Measurements from ENCODE around the gene ABCF3. TPM values are rescaled to one million over a fixed set of nuclear protein-coding genes. Genes with fewer than 3 reads are reported as not detected.

ABCF3 gene
- total and polyA plus RNA-seq, 2 of the 13 experiments (the other 11 are each of a cell fraction or from before 2014, with no cell fraction given), result 38.8 to 46.5 TPM

GRCh38 chr3:184241447-184242296 lies 55.7 kb downstream of the ABCF3 start (continued):
- TF ChIP-seq ZNF432 (CRISPR knock-in tag; IDR thresholded peaks at IDR 0.05; ENCODE audit: borderline replicate concordance), result no peak
- TF ChIP-seq CBX5 (CRISPR knock-in tag; IDR thresholded peaks at IDR 0.05; ENCODE audit: borderline replicate concordance), result peak; percentile 96
- peak; percentile 94 for TF ChIP-seq ZNF614 (CRISPR knock-in tag; IDR thresholded peaks at IDR 0.05; ENCODE audit: borderline replicate concordance)
- TF ChIP-seq CSRNP1 (CRISPR knock-in tag; IDR thresholded peaks at IDR 0.05), result peak; percentile 91; the same call in 1 of the 2 replicates
- TF ChIP-seq TARDBP (CRISPR knock-in tag; IDR thresholded peaks at IDR 0.05), result peak; percentile 94
- peak; percentile 95 for TF ChIP-seq ZNF574 (CRISPR knock-in tag; IDR thresholded peaks at IDR 0.05)
- peak; percentile 93 for TF ChIP-seq HINFP (CRISPR knock-in tag; IDR thresholded peaks at IDR 0.05; ENCODE audit: low read depth)
- TF ChIP-seq DBP (CRISPR knock-in tag; IDR thresholded peaks at IDR 0.05; ENCODE audit: not compliant biosample characterization), result peak; percentile 34
- no peak; the same call in 1 of the 2 replicates for TF ChIP-seq ZNF709 (CRISPR knock-in tag; IDR thresholded peaks at IDR 0.05)
- peak; percentile 94 for TF ChIP-seq ZNF552 (CRISPR knock-in tag; IDR thresholded peaks at IDR 0.05; ENCODE audit: borderline replicate concordance)
- peak; percentile 83; the same call in 1 of the 2 replicates for TF ChIP-seq ZNF275 (CRISPR knock-in tag; IDR thresholded peaks at IDR 0.05; ENCODE audit: borderline replicate concordance)
- TF ChIP-seq MED8 (CRISPR knock-in tag; IDR thresholded peaks at IDR 0.05; ENCODE audit: insufficient replicate concordance), result no peak
- peak; percentile 86; the same call in 1 of the 2 replicates for TF ChIP-seq ZNF431 (CRISPR knock-in tag; IDR thresholded peaks at IDR 0.05; ENCODE audit: borderline replicate concordance, low read depth)
- no peak for TF ChIP-seq PHB2 (IDR thresholded peaks at IDR 0.05; ENCODE audit: partially characterized antibody)
- peak; percentile 98 for TF ChIP-seq ZNF451 (CRISPR knock-in tag; IDR thresholded peaks at IDR 0.05)
- no peak for TF ChIP-seq ZNF3 (CRISPR knock-in tag; IDR thresholded peaks at IDR 0.05)
- peak; percentile 95 for TF ChIP-seq ZNF800 (CRISPR knock-in tag; IDR thresholded peaks at IDR 0.05)
- TF ChIP-seq ZNF652 (CRISPR knock-in tag; IDR thresholded peaks at IDR 0.05; ENCODE audit: borderline replicate concordance, low read depth), result peak; percentile 54; the same call in 1 of the 2 replicates

All from HepG2 (cell line).